Transverse colon (tissue), 4 donors: ENCODE results near the gene GOLGA8R.
"Not testable (repeated sequence)": the region's sequence is repeated elsewhere in the genome, so short reads cannot be mapped to it uniquely, and the experiment has no call there.

Experiments
- CTCF ChIP-seq, 5 experiments: fragments of 200-600 bp in 3 of 5; fragments of 450-650 bp in 2 of 5; sonication (generic) in 3 of 5; IDR thresholded peaks; 1 replicate in 2 of 5; 2 replicates in 3 of 5; pipeline ENCODE4 v1.5.1; 2016 to 2017; ENCODE audit warnings: antibody characterized with exemption in 5 of 5, inconsistent platforms in 3 of 5, mild to moderate bottlenecking in 2 of 5, moderate library complexity in 1 of 5
- EP300 ChIP-seq: sonication (generic); formaldehyde crosslinking; IDR thresholded peaks from one replicate; pipeline ENCODE4 v1.6.1; 2017; ENCODE audit warnings: antibody characterized with exemption, low read depth
- POLR2A ChIP-seq: fragments of 450-650 bp; IDR thresholded peaks from one replicate; pipeline ENCODE4 v1.6.1; 2016; ENCODE audit warnings: antibody characterized with exemption, mild to moderate bottlenecking, moderate library complexity
- POLR2AphosphoS5 ChIP-seq, 3 donors: sonication (generic); formaldehyde crosslinking; IDR thresholded peaks; one replicate each; pipeline ENCODE4 v1.6.1; 2016; ENCODE audit warnings: antibody characterized with exemption in 3 of 3

DNA sequence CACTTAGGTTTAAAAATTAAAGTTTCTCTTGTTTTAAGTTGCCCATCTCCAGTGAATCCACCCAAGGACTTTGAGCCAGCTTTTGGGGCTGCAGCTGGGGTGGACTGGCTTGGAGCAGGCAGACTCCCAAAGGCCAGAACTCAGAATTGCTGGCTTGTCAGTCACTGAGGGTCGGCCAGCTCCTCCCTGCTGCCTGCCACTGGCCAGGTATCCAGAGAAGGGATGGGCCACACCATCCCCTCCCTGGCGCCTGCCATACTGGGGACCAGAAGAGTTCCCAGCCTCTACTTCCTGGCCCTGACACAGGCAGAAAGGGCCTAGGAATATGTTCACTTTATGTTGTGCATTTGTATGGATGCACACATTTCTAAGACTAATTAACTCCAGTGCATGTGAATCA is 53.1 kb downstream of the GOLGA8R start:
- not testable (repeated sequence) for TF ChIP-seq CTCF (IDR thresholded peaks at IDR 0.05); POLR2A; POLR2AphosphoS5 (IDR thresholded peaks at IDR 0.05); EP300
